IPS-18a (cell line): ENCODE measurements around the gene RNF7.

Experiments
- H3K27ac ChIP-seq: one replicate; pipeline ENCODE4 v1.5.1; 2013; ENCODE audit warnings: low read length
- H3K27me3 ChIP-seq: one replicate; pipeline ENCODE4 v1.6.1; 2013; ENCODE audit warnings: mild to moderate bottlenecking, low read length; ENCODE audit not compliant: control insufficient read depth, insufficient read depth
- H3K36me3 ChIP-seq: one replicate; pipeline ENCODE4 v1.6.1; 2013; ENCODE audit warnings: low read depth, low read length; ENCODE audit not compliant: control insufficient read depth
- H3K4me1 ChIP-seq: one replicate; pipeline ENCODE4 v1.6.1; 2013; ENCODE audit warnings: low read depth, low read length; ENCODE audit not compliant: control insufficient read depth
- H3K4me3 ChIP-seq: one replicate; pipeline ENCODE4 v1.5.1; 2013; ENCODE audit warnings: low read length
- H3K9ac ChIP-seq: one replicate; pipeline ENCODE4 v1.6.1; 2013; ENCODE audit warnings: mild to moderate bottlenecking, low read length, moderate library complexity
- H3K9me3 ChIP-seq: one replicate; pipeline ENCODE4 v1.6.1; 2013; ENCODE audit warnings: low read depth, low read length; ENCODE audit not compliant: control insufficient read depth

Gene RNF7

GRCh38 chr3:141710888-141711616 lies 27.0 kb upstream of the RNF7 start:
- H3K9me3 ChIP-seq, result no peaks in the 10 kb centered on the region
- no peak overlapping the region for H3K4me3 ChIP-seq
- H3K9ac ChIP-seq, result no peak overlapping the region
- H3K27ac ChIP-seq, result no peak overlapping the region
- H3K27me3 ChIP-seq, result no peaks in the 10 kb centered on the region
- no peaks in the 10 kb centered on the region for H3K36me3 ChIP-seq
- no peaks in the 10 kb centered on the region for H3K4me1 ChIP-seq

- Histone ChIP-seq H3K4me3 (no peak overlapping the region), H3K9me3 (no peaks in the 10 kb centered on the region), H3K36me3 (no peaks in the 10 kb centered on the region), H3K27ac (no peak overlapping the region), H3K9ac (no peak overlapping the region), H3K4me1 (no peaks in the 10 kb centered on the region), H3K27me3 (no peaks in the 10 kb centered on the region)
Measured at GRCh38 chr3:141714671-141715070, 23.4 kb upstream of the RNF7 start.

- no peak overlapping the region for H3K4me3 ChIP-seq
- H3K4me1 ChIP-seq, result no peaks in the 10 kb centered on the region
- no peak overlapping the region for H3K27ac ChIP-seq
- no peak overlapping the region for H3K9ac ChIP-seq
- no peaks in the 10 kb centered on the region for H3K9me3 ChIP-seq
- no peaks in the 10 kb centered on the region for H3K27me3 ChIP-seq
- H3K36me3 ChIP-seq, result no peaks in the 10 kb centered on the region
Measured at GRCh38 chr3:141722081-141722480, 16.0 kb upstream of the RNF7 start.

DNA sequence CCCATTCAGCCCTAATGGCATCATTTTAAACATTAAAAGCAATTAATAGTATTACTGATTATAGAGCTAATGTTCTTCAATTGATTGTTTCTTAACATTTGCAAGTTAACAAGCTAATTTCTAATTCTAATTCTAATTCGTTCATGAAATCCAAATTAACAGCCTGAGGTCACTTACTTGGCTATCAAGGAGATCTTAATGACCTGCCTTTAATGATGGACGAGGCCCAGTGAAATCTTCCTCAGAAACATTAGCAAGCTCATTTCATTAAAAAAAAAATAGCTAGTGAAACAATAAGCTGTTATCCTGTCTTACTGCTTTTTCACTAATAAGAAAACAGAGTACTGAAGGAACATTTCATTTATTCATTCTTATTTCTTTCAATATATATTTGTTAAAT lies 15.4 kb upstream of the RNF7 start:
- Histone ChIP-seq H3K9ac (no peak overlapping the region), H3K27ac (no peak overlapping the region), H3K36me3 (no peaks in the 10 kb centered on the region), H3K9me3 (no peaks in the 10 kb centered on the region), H3K4me3 (no peak overlapping the region), H3K4me1 (no peaks in the 10 kb centered on the region), H3K27me3 (no peaks in the 10 kb centered on the region)

GRCh38 chr3:141723255-141723654 lies 14.8 kb upstream of the RNF7 start:
- H3K27ac ChIP-seq, result no peak overlapping the region
- H3K27me3 ChIP-seq, result no peaks in the 10 kb centered on the region
- no peak overlapping the region for H3K9ac ChIP-seq
- H3K9me3 ChIP-seq, result no peaks in the 10 kb centered on the region
- no peaks in the 10 kb centered on the region for H3K36me3 ChIP-seq
- H3K4me3 ChIP-seq, result no peak overlapping the region
- no peaks in the 10 kb centered on the region for H3K4me1 ChIP-seq

- H3K27ac ChIP-seq, result no peak overlapping the region
- H3K27me3 ChIP-seq, result no peaks in the 10 kb centered on the region
- H3K9ac ChIP-seq, result no peak overlapping the region
- no peaks in the 10 kb centered on the region for H3K9me3 ChIP-seq
- no peaks in the 10 kb centered on the region for H3K4me1 ChIP-seq
- H3K36me3 ChIP-seq, result no peaks in the 10 kb centered on the region
- H3K4me3 ChIP-seq, result no peak overlapping the region
Measured at GRCh38 chr3:141724186-141724585, 13.9 kb upstream of the RNF7 start.

GRCh38 chr3:141725036-141725435 lies 13.1 kb upstream of the RNF7 start:
- no peaks in the 10 kb centered on the region for H3K9me3 ChIP-seq
- no peaks in the 10 kb centered on the region for H3K27me3 ChIP-seq
- H3K4me3 ChIP-seq, result no peak overlapping the region

DNA sequence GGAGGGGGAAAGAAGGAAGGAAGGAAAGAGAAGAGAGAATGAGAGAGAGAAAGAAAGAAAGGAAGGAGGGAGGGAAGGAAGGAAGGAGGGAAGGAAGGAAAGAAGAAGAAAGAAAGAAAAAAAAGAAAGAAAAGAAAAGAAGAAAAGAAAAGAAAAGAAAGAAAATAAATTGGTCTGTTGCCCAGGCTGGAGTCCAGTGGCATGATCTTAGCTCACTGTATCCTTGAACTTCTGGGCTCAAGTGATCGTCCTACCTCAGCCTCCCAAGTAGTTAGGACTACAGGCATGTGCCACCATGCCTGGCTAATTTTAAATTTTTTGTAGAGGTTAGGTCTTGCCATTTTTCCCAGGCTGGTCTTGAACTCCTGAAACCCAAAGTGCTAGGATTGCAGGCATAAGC lies 11.6 kb upstream of the RNF7 start:
- Histone ChIP-seq H3K27me3 (no peaks in the 10 kb centered on the region), H3K27ac (no peak overlapping the region), H3K9me3 (no peaks in the 10 kb centered on the region), H3K36me3 (no peaks in the 10 kb centered on the region), H3K9ac (no peak overlapping the region), H3K4me1 (no peaks in the 10 kb centered on the region), H3K4me3 (no peak overlapping the region)

More at GRCh38 chr3:141725036-141725435, 13.1 kb upstream of the RNF7 start:
- no peaks in the 10 kb centered on the region for H3K36me3 ChIP-seq
- no peak overlapping the region for H3K27ac ChIP-seq
- no peaks in the 10 kb centered on the region for H3K4me1 ChIP-seq
- no peak overlapping the region for H3K9ac ChIP-seq

- Histone ChIP-seq H3K4me3 (no peak overlapping the region), H3K9ac (no peak overlapping the region), H3K9me3 (no peaks in the 10 kb centered on the region), H3K27ac (no peak overlapping the region), H3K36me3 (no peaks in the 10 kb centered on the region), H3K27me3 (no peaks in the 10 kb centered on the region), H3K4me1 (no peaks in the 10 kb centered on the region)
Measured at GRCh38 chr3:141728355-141728892, 9.7 kb upstream of the RNF7 start.

DNA sequence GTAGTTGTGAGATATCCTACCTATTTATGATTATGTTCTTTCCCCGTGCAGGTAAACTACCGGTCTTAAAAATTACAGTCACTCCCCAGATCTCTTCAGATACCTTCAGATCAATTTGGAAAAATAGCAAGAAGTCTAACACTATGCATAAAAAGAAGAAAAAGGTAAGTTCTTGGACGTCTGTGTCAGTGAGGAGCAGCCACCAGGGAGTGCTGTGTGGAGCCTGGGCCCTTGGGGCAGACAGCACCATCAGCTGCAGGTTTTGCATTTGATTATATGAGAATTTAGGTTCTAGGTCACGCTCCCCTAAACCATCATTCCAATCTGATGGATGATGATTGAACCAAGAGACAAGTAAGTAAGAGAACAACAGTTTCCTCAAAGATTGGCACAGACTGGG lies 8.9 kb upstream of the RNF7 start:
- H3K36me3 ChIP-seq, result no peaks in the 10 kb centered on the region
- no peak overlapping the region for H3K27ac ChIP-seq
- no peaks in the 10 kb centered on the region for H3K4me1 ChIP-seq
- no peaks in the 10 kb centered on the region for H3K9me3 ChIP-seq
- H3K27me3 ChIP-seq, result no peaks in the 10 kb centered on the region
- H3K9ac ChIP-seq, result no peak overlapping the region
- no peak overlapping the region for H3K4me3 ChIP-seq

DNA sequence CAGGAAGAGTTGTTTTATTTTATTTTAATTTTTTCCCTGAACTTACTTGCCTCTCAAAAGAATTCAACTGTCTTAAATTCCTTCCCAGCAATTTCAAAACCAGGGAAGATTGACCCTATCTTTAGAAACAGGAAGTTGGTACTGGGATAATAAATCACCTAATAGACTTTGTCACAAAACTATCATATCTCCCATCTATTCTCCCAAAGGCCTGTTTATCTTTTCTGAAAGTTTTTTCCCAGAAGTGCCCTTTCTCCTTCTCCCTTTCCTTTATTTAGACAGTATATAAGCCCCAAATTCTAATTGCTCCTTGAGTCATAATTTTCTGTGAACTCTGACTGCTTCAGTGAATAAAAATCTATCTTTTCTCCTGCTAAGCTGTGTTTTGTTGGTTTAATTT lies 2.9 kb upstream of the RNF7 start:
- no peak overlapping the region for H3K4me3 ChIP-seq
- no peaks in the 10 kb centered on the region for H3K27me3 ChIP-seq
- no peak overlapping the region for H3K27ac ChIP-seq
- no peak overlapping the region for H3K9ac ChIP-seq
- peaks cover 7% of the 10 kb centered on the region for H3K4me1 ChIP-seq
- H3K9me3 ChIP-seq, result no peaks in the 10 kb centered on the region
- H3K36me3 ChIP-seq, result no peaks in the 10 kb centered on the region

- Histone ChIP-seq H3K9ac (no peak overlapping the region), H3K4me3 (no peak overlapping the region), H3K4me1 (peaks cover 7% of the 10 kb centered on the region), H3K36me3 (no peaks in the 10 kb centered on the region), H3K27ac (no peak overlapping the region), H3K27me3 (no peaks in the 10 kb centered on the region), H3K9me3 (no peaks in the 10 kb centered on the region)
Measured at GRCh38 chr3:141735770-141736465, 2.2 kb upstream of the RNF7 start.
